ENCODE results near the gene POP5. TPM values are rescaled to one million over a fixed set of nuclear protein-coding genes. Genes with fewer than 3 reads are reported as not detected.

POP5 gene
- total RNA-seq, 1 donor from 2014 or later = 29.2 TPM

- Histone ChIP-seq H3K27me3 (ENCODE audit: control insufficient read depth in 3 of 3, insufficient read depth in 3 of 3, low read length in 3 of 3) (no peaks in the 10 kb centered on the region), H3K9ac (ENCODE audit: low read depth in 1 of 3, low read length in 3 of 3) (peak overlapping the region; percentile 45 to 74 (median 54)), H3K9me3 (ENCODE audit: control insufficient read depth in 3 of 3, low read length in 3 of 3) (no peaks in the 10 kb centered on the region), H3K4me3 (ENCODE audit: low read length in 3 of 3) (peak overlapping the region; percentile 30 to 45 (median 32)), H3K4me1 (ENCODE audit: control insufficient read depth in 3 of 3, insufficient read depth in 3 of 3, low read length in 3 of 3) (peaks cover 13 to 21% (median 17%) of the 10 kb centered on the region in 3 donors), H3K36me3 (ENCODE audit: control insufficient read depth in 3 of 3, insufficient read depth in 3 of 3, low read length in 3 of 3) (no peaks in the 10 kb centered on the region), H3K27ac (ENCODE audit: low read depth, low read length) (peak overlapping the region; percentile 75)
Measured at GRCh38 chr12:120588948-120589930, 8.0 kb upstream of the POP5 start.

- peak overlapping the region in 2 of 3 donors; percentile 45 to 54 for H3K9ac ChIP-seq (ENCODE audit: low read depth in 1 of 3, low read length in 3 of 3)
- peaks cover 17 to 25% (median 23%) of the 10 kb centered on the region in 3 donors for H3K4me1 ChIP-seq (ENCODE audit: control insufficient read depth in 3 of 3, insufficient read depth in 3 of 3, low read length in 3 of 3)
- peak overlapping the region; percentile 75 for H3K27ac ChIP-seq (ENCODE audit: low read depth, low read length)
- no peaks in the 10 kb centered on the region for H3K36me3 ChIP-seq (ENCODE audit: control insufficient read depth in 3 of 3, insufficient read depth in 3 of 3, low read length in 3 of 3)
- peak overlapping the region in 1 of 3 donors; percentile 29 for H3K4me3 ChIP-seq (ENCODE audit: low read length in 3 of 3)
- no peaks in the 10 kb centered on the region for H3K27me3 ChIP-seq (ENCODE audit: control insufficient read depth in 3 of 3, insufficient read depth in 3 of 3, low read length in 3 of 3)
- no peaks in the 10 kb centered on the region for H3K9me3 ChIP-seq (ENCODE audit: control insufficient read depth in 3 of 3, low read length in 3 of 3)
Measured at GRCh38 chr12:120588371-120588770, 7.2 kb upstream of the POP5 start.

- no peaks in the 10 kb centered on the region for H3K36me3 ChIP-seq (ENCODE audit: control insufficient read depth in 3 of 3, insufficient read depth in 3 of 3, low read length in 3 of 3)
- no peaks in the 10 kb centered on the region for H3K9me3 ChIP-seq (ENCODE audit: control insufficient read depth in 3 of 3, low read length in 3 of 3)
- no peak overlapping the region for H3K9ac ChIP-seq (ENCODE audit: low read depth in 1 of 3, low read length in 3 of 3)
- no peaks in the 10 kb centered on the region for H3K27me3 ChIP-seq (ENCODE audit: control insufficient read depth in 3 of 3, insufficient read depth in 3 of 3, low read length in 3 of 3)
- no peak overlapping the region for H3K27ac ChIP-seq (ENCODE audit: low read depth, low read length)
- H3K4me3 ChIP-seq (ENCODE audit: low read length in 3 of 3) = no peak overlapping the region
- H3K4me1 ChIP-seq (ENCODE audit: control insufficient read depth in 3 of 3, insufficient read depth in 3 of 3, low read length in 3 of 3) = peaks cover 21 to 32% (median 27%) of the 10 kb centered on the region in 3 donors
Measured at GRCh38 chr12:120586860-120587259, 5.7 kb upstream of the POP5 start.

GRCh38 chr12:120586206-120586605, 5.0 kb upstream of the POP5 start:
- H3K9me3 ChIP-seq (ENCODE audit: control insufficient read depth in 3 of 3, low read length in 3 of 3) = no peaks in the 10 kb centered on the region

GRCh38 chr12:120584343-120585149, 3.3 kb upstream of the POP5 start:
- no peaks in the 10 kb centered on the region for H3K9me3 ChIP-seq (ENCODE audit: control insufficient read depth in 3 of 3, low read length in 3 of 3)
- peak overlapping the region; percentile 48 to 56 (median 48) for H3K4me3 ChIP-seq (ENCODE audit: low read length in 3 of 3)
- peaks cover 2 to 6% (median 3%) of the 10 kb centered on the region in 3 donors for H3K36me3 ChIP-seq (ENCODE audit: control insufficient read depth in 3 of 3, insufficient read depth in 3 of 3, low read length in 3 of 3)
- no peak overlapping the region for H3K27ac ChIP-seq (ENCODE audit: low read depth, low read length)
- no peaks in the 10 kb centered on the region for H3K27me3 ChIP-seq (ENCODE audit: control insufficient read depth in 3 of 3, insufficient read depth in 3 of 3, low read length in 3 of 3)
- H3K9ac ChIP-seq (ENCODE audit: low read depth in 1 of 3, low read length in 3 of 3) = peak overlapping the region in 2 of 3 donors; percentile 23 to 70
- peaks cover 35 to 44% (median 38%) of the 10 kb centered on the region in 3 donors for H3K4me1 ChIP-seq (ENCODE audit: control insufficient read depth in 3 of 3, insufficient read depth in 3 of 3, low read length in 3 of 3)

More at GRCh38 chr12:120586206-120586605, 5.0 kb upstream of the POP5 start:
- no peaks in the 10 kb centered on the region for H3K27me3 ChIP-seq (ENCODE audit: control insufficient read depth in 3 of 3, insufficient read depth in 3 of 3, low read length in 3 of 3)
- H3K36me3 ChIP-seq (ENCODE audit: control insufficient read depth in 3 of 3, insufficient read depth in 3 of 3, low read length in 3 of 3) = no peaks in the 10 kb centered on the region
- no peak overlapping the region for H3K27ac ChIP-seq (ENCODE audit: low read depth, low read length)
- no peak overlapping the region for H3K4me3 ChIP-seq (ENCODE audit: low read length in 3 of 3)
- peaks cover 25 to 37% (median 31%) of the 10 kb centered on the region in 3 donors for H3K4me1 ChIP-seq (ENCODE audit: control insufficient read depth in 3 of 3, insufficient read depth in 3 of 3, low read length in 3 of 3)
- H3K9ac ChIP-seq (ENCODE audit: low read depth in 1 of 3, low read length in 3 of 3) = no peak overlapping the region

GRCh38 chr12:120583478-120584030, 2.4 kb upstream of the POP5 start:
- H3K4me3 ChIP-seq (ENCODE audit: low read length in 3 of 3) = peak overlapping the region; percentile 1 to 38 (median 6)
- no peaks in the 10 kb centered on the region for H3K27me3 ChIP-seq (ENCODE audit: control insufficient read depth in 3 of 3, insufficient read depth in 3 of 3, low read length in 3 of 3)
- no peak overlapping the region for H3K27ac ChIP-seq (ENCODE audit: low read depth, low read length)
- H3K4me1 ChIP-seq (ENCODE audit: control insufficient read depth in 3 of 3, insufficient read depth in 3 of 3, low read length in 3 of 3) = peaks cover 25 to 34% (median 28%) of the 10 kb centered on the region in 3 donors
- H3K9me3 ChIP-seq (ENCODE audit: control insufficient read depth in 3 of 3, low read length in 3 of 3) = no peaks in the 10 kb centered on the region
- peaks cover 12 to 16% (median 13%) of the 10 kb centered on the region in 3 donors for H3K36me3 ChIP-seq (ENCODE audit: control insufficient read depth in 3 of 3, insufficient read depth in 3 of 3, low read length in 3 of 3)
- peak overlapping the region in 1 of 3 donors; percentile 51 for H3K9ac ChIP-seq (ENCODE audit: low read depth in 1 of 3, low read length in 3 of 3)

GRCh38 chr12:120581998-120582397, 796 bp upstream of the POP5 start:
- Histone ChIP-seq H3K9ac (ENCODE audit: low read depth in 1 of 3, low read length in 3 of 3) (peak overlapping the region; percentile 87 to 97 (median 90)), H3K4me1 (ENCODE audit: control insufficient read depth in 3 of 3, insufficient read depth in 3 of 3, low read length in 3 of 3) (peaks cover 22 to 30% (median 23%) of the 10 kb centered on the region in 3 donors), H3K36me3 (ENCODE audit: control insufficient read depth in 3 of 3, insufficient read depth in 3 of 3, low read length in 3 of 3) (peaks cover 27 to 30% (median 27%) of the 10 kb centered on the region in 3 donors), H3K4me3 (ENCODE audit: low read length in 3 of 3) (peak overlapping the region; percentile 98 to 100 (median 98)), H3K9me3 (ENCODE audit: control insufficient read depth in 3 of 3, low read length in 3 of 3) (no peaks in the 10 kb centered on the region), H3K27ac (ENCODE audit: low read depth, low read length) (peak overlapping the region; percentile 54), H3K27me3 (ENCODE audit: control insufficient read depth in 3 of 3, insufficient read depth in 3 of 3, low read length in 3 of 3) (no peaks in the 10 kb centered on the region)

GRCh38 chr12:120579179-120579578, 2.0 kb downstream of the POP5 start:
- H3K9ac ChIP-seq (ENCODE audit: low read depth in 1 of 3, low read length in 3 of 3) = no peak overlapping the region
- no peak overlapping the region for H3K4me3 ChIP-seq (ENCODE audit: low read length in 3 of 3)
- H3K9me3 ChIP-seq (ENCODE audit: control insufficient read depth in 3 of 3, low read length in 3 of 3) = no peaks in the 10 kb centered on the region
- no peak overlapping the region for H3K27ac ChIP-seq (ENCODE audit: low read depth, low read length)
- peaks cover 45 to 54% (median 54%) of the 10 kb centered on the region in 3 donors for H3K36me3 ChIP-seq (ENCODE audit: control insufficient read depth in 3 of 3, insufficient read depth in 3 of 3, low read length in 3 of 3)
- H3K27me3 ChIP-seq (ENCODE audit: control insufficient read depth in 3 of 3, insufficient read depth in 3 of 3, low read length in 3 of 3) = no peaks in the 10 kb centered on the region
- peaks cover 21 to 26% (median 22%) of the 10 kb centered on the region in 3 donors for H3K4me1 ChIP-seq (ENCODE audit: control insufficient read depth in 3 of 3, insufficient read depth in 3 of 3, low read length in 3 of 3)

- Histone ChIP-seq H3K4me1 (ENCODE audit: control insufficient read depth in 3 of 3, insufficient read depth in 3 of 3, low read length in 3 of 3) (peaks cover 0 to 4% (median 4%) of the 10 kb centered on the region in 3 donors), H3K27ac (ENCODE audit: low read depth, low read length) (no peak overlapping the region), H3K27me3 (ENCODE audit: control insufficient read depth in 3 of 3, insufficient read depth in 3 of 3, low read length in 3 of 3) (no peaks in the 10 kb centered on the region), H3K4me3 (ENCODE audit: low read length in 3 of 3) (no peak overlapping the region), H3K36me3 (ENCODE audit: control insufficient read depth in 3 of 3, insufficient read depth in 3 of 3, low read length in 3 of 3) (peaks cover 69 to 90% (median 84%) of the 10 kb centered on the region in 3 donors), H3K9ac (ENCODE audit: low read depth in 1 of 3, low read length in 3 of 3) (peak overlapping the region in 1 of 3 donors; percentile 55), H3K9me3 (ENCODE audit: control insufficient read depth in 3 of 3, low read length in 3 of 3) (no peaks in the 10 kb centered on the region)
Measured at GRCh38 chr12:120574106-120574505, 7.1 kb downstream of the POP5 start.

Measured in skeletal muscle tissue (tissue), 4 donors.